ENCODE data around the gene CLEC2L. TPM values are rescaled to one million over a fixed set of nuclear protein-coding genes. Genes with fewer than 3 reads are reported as not detected.

CLEC2L gene
- total RNA-seq, 1 experiment from 2014 or later = not detected

- H4K20me1 ChIP-seq (ENCODE audit: insufficient read depth) = no peaks in the 10 kb centered on the region
- no peaks in the 10 kb centered on the region for H3K4me1 ChIP-seq (ENCODE audit: control insufficient read depth in 1 of 2, insufficient read depth in 2 of 2, low read length in 2 of 2)
- RAD21 ChIA-PET (ENCODE audit: low non-redundant PET in 1 of 2, low total read pairs in 2 of 2, uncharacterized antibody in 2 of 2, unreplicated experiment in 2 of 2) = no interaction called here
- no peak for DNase-seq (ENCODE audit: low read depth, low spot score)
- H3K9me3 ChIP-seq (ENCODE audit: control insufficient read depth in 1 of 2, insufficient read depth in 1 of 2, low read depth in 1 of 2, low read length in 2 of 2) = no peaks in the 10 kb centered on the region
- CTCF ChIA-PET = no interaction called here
- H2AFZ ChIP-seq (ENCODE audit: low read depth, low read length, poor library complexity, severe bottlenecking) = no peak overlapping the region
- H3K27ac ChIP-seq (ENCODE audit: low read depth, low read length) = no peak overlapping the region
- BruUV-seq (replicated peaks) = no TSS peak
- no peaks in the 10 kb centered on the region for H3K9me2 ChIP-seq (ENCODE audit: insufficient read depth)
- H3K4me3 ChIP-seq (replicated peaks in 1 of 2; ENCODE audit: low read depth in 1 of 2, low read length in 2 of 2) = no peak overlapping the region
- H3K79me2 ChIP-seq (ENCODE audit: insufficient read depth, low read length) = no peaks in the 10 kb centered on the region
- TF ChIP-seq RAD21 (IDR thresholded peaks at IDR 0.05; ENCODE audit: low read depth) (peak; percentile 49; the same call in 1 of the 2 replicates), CBX3 (IDR thresholded peaks at IDR 0.05; ENCODE audit: low read depth) (no peak)
- no peaks in the 10 kb centered on the region; a peak in 1 of 4 replicates for H3K36me3 ChIP-seq (ENCODE audit: control insufficient read depth in 1 of 2, insufficient read depth in 2 of 2, low read length in 2 of 2)
- POLR2A ChIA-PET = interaction anchor here (0.6 kb wide), 1 partner anchor 41 kb away, joined by 3 read pairs; no protein-coding TSS in a partner anchor
- no peak overlapping the region for H3K9ac ChIP-seq (ENCODE audit: low read length)
- intact Hi-C loops (cut with micrococcal nuclease) = no loop called here
- ATAC-seq = no peak
- H3K4me2 ChIP-seq (ENCODE audit: low read length) = no peak overlapping the region
- H3K27me3 ChIP-seq (ENCODE audit: insufficient read depth, low read length) = no peaks in the 10 kb centered on the region
These were observed 46.6 kb downstream of the CLEC2L start for GRCh38 chr7:139570119-139570518.

- CTCF ChIA-PET = no interaction called here
- RAD21 ChIA-PET (ENCODE audit: low non-redundant PET in 1 of 2, low total read pairs in 2 of 2, uncharacterized antibody in 2 of 2, unreplicated experiment in 2 of 2) = no interaction called here
- TF ChIP-seq FOSL1 (IDR thresholded peaks at IDR 0.05; ENCODE audit: low read depth) (no peak), SP1 (IDR thresholded peaks at IDR 0.05; ENCODE audit: low read depth) (no peak), EGR1 (IDR thresholded peaks at IDR 0.05; ENCODE audit: low read depth) (no peak), REST (IDR thresholded peaks at IDR 0.05; ENCODE audit: low read depth) (no peak), YY1 (IDR thresholded peaks at IDR 0.05; ENCODE audit: extremely low read depth, insufficient replicate concordance, low read depth, low read length) (no peak), EZH2 (IDR thresholded peaks at IDR 0.05) (no peak), ATF3 (IDR thresholded peaks at IDR 0.05) (no peak), TCF7L2 (IDR thresholded peaks at IDR 0.05; ENCODE audit: borderline replicate concordance, extremely low read depth, insufficient read depth, insufficient read length) (no peak), POLR2A (IDR thresholded peaks at IDR 0.05; ENCODE audit: borderline replicate concordance, extremely low read depth, insufficient read depth, insufficient read length) (no peak), ZBTB33 (IDR thresholded peaks at IDR 0.05; ENCODE audit: extremely low read depth, insufficient replicate concordance, low read length) (no peak), SRF (IDR thresholded peaks at IDR 0.05; ENCODE audit: low read depth) (no peak), MAX (IDR thresholded peaks at IDR 0.05) (no peak), SIN3A (IDR thresholded peaks at IDR 0.05; ENCODE audit: low read depth) (no peak), POLR2AphosphoS5 (IDR thresholded peaks at IDR 0.05; ENCODE audit: low read depth, low read length) (no peak), ZNF274 (IDR thresholded peaks at IDR 0.05; ENCODE audit: low read depth, low read length) (no peak)
These were observed 47.1 kb downstream of the CLEC2L start for GRCh38 chr7:139570626-139571025.

More at GRCh38 chr7:139570626-139571025, 47.1 kb downstream of the CLEC2L start:
- DNase-seq (ENCODE audit: low read depth, low spot score) = no peak
- Histone ChIP-seq H2AFZ (ENCODE audit: low read depth, low read length, poor library complexity, severe bottlenecking) (no peak overlapping the region), H3K27ac (ENCODE audit: low read depth, low read length) (no peak overlapping the region), H3K4me2 (ENCODE audit: low read length) (no peak overlapping the region), H3K27me3 (ENCODE audit: insufficient read depth, low read length) (no peaks in the 10 kb centered on the region), H3K9me3 (ENCODE audit: control insufficient read depth in 1 of 2, insufficient read depth in 1 of 2, low read depth in 1 of 2, low read length in 2 of 2) (no peaks in the 10 kb centered on the region), H4K20me1 (ENCODE audit: insufficient read depth) (no peaks in the 10 kb centered on the region), H3K79me2 (ENCODE audit: insufficient read depth, low read length) (no peaks in the 10 kb centered on the region), H3K9me2 (ENCODE audit: insufficient read depth) (no peaks in the 10 kb centered on the region), H3K4me3 (replicated peaks in 1 of 2; ENCODE audit: low read depth in 1 of 2, low read length in 2 of 2) (no peak overlapping the region), H3K36me3 (ENCODE audit: control insufficient read depth in 1 of 2, insufficient read depth in 2 of 2, low read length in 2 of 2) (no peaks in the 10 kb centered on the region; a peak in 1 of 4 replicates), H3K4me1 (ENCODE audit: control insufficient read depth in 1 of 2, insufficient read depth in 2 of 2, low read length in 2 of 2) (no peaks in the 10 kb centered on the region), H3K9ac (ENCODE audit: low read length) (no peak overlapping the region)
- no TSS peak for BruUV-seq (replicated peaks)
- POLR2A ChIA-PET = no interaction called here
- intact Hi-C loops (cut with micrococcal nuclease) = no loop called here
- ATAC-seq = no peak

Measured in HCT116 (cell line).